Smooth muscle cell of bladder (primary cell): Measurements from ENCODE around the gene SPATA33. TPM values are rescaled to one million over a fixed set of nuclear protein-coding genes. Genes with fewer than 3 reads are reported as not detected.

Experiments
- total RNA-seq: library from RNA; depleted of rRNA; stranded (reverse); fragments of >200 nt; gene quantifications from 2 replicates; pipeline ENCODE4 v1.2.3, GENCODE V29; 2014

SPATA33 gene
- 1.3 and 2.6 TPM in 2 replicates for total RNA-seq

GRCh38 chr16:89657442-89658220 is at the start of gene SPATA33, which contains the start of gene CHMP1A:
Gene SPATA33, plus strand, starts transcription at chr16:89657836. Its CDS starts 76 bp downstream, at chr16:89657912.
Gene CHMP1A, minus strand, starts transcription at chr16:89657708. Its CDS starts 120 bp downstream, at chr16:89657588.

GRCh38 chr16:89613231-89613953 is 44.2 kb upstream of the SPATA33 start, which contains the start of gene DPEP1:
Gene DPEP1, plus strand, starts transcription at chr16:89613642. Its CDS starts 16,769 bp downstream, at chr16:89630411.

GRCh38 chr16:89686520-89687091 is 29.0 kb downstream of the SPATA33 start, which contains the start of gene CDK10:
Gene CDK10, plus strand, starts transcription at chr16:89686689. Its CDS starts 22 bp downstream, at chr16:89686711.

GRCh38 chr16:89701425-89702406 is 44.1 kb downstream of the SPATA33 start, which contains the start of gene SPATA2L:
Gene SPATA2L, minus strand, starts transcription at chr16:89701705. Its CDS starts 473 bp downstream, at chr16:89701232.

Other genes with a start within 250 kb of the SPATA33 start
- gene ANKRD11, start 167.3 kb upstream of the SPATA33 start, total RNA-seq = 44.3 and 52.3 TPM in 2 replicates
- 80.6 and 109 TPM in 2 replicates for gene SPG7, start 149.4 kb upstream of the SPATA33 start, total RNA-seq
- 3,018 and 3,893 TPM in 2 replicates for gene RPL13, start 97.2 kb upstream of the SPATA33 start, total RNA-seq
- 3.6 and 4.0 TPM in 2 replicates for gene CPNE7, start 82.1 kb upstream of the SPATA33 start, total RNA-seq
- gene DPEP1, start 44.2 kb upstream of the SPATA33 start, total RNA-seq = 0.14 and 0.65 TPM in 2 replicates
- gene CHMP1A, start 128 bp upstream of the SPATA33 start, total RNA-seq = 72.0 and 82.3 TPM in 2 replicates
- gene CDK10, start 28.9 kb downstream of the SPATA33 start, total RNA-seq = 25.6 and 29.5 TPM in 2 replicates
- gene SPATA2L, start 43.9 kb downstream of the SPATA33 start, total RNA-seq = 6.7 and 6.8 TPM in 2 replicates
- 7.1 TPM in 2 replicates for gene VPS9D1, start 63.1 kb downstream of the SPATA33 start, total RNA-seq
- gene ZNF276, start 63.7 kb downstream of the SPATA33 start, total RNA-seq = 8.2 and 12.5 TPM in 2 replicates
- 2.0 and 2.2 TPM in 2 replicates for gene FANCA, start 158.8 kb downstream of the SPATA33 start, total RNA-seq
- 0.55 and 1.00 TPM in 2 replicates for gene SPIRE2, start 170.6 kb downstream of the SPATA33 start, total RNA-seq
- gene TCF25, start 215.8 kb downstream of the SPATA33 start, total RNA-seq = 209 and 238 TPM in 2 replicates